ENCODE data around the gene MPPE1.

Gene MPPE1

GRCh38 chr18:11866329-11866728, 41.8 kb downstream of the MPPE1 start:
- in situ Hi-C loops (cut with MboI; ENCODE audit: low sequenced_read_pairs, unreplicated experiment) = no loop called here
- no peak for DNase-seq (ENCODE audit: low spot score)
- TF ChIP-seq, protein P1, sequence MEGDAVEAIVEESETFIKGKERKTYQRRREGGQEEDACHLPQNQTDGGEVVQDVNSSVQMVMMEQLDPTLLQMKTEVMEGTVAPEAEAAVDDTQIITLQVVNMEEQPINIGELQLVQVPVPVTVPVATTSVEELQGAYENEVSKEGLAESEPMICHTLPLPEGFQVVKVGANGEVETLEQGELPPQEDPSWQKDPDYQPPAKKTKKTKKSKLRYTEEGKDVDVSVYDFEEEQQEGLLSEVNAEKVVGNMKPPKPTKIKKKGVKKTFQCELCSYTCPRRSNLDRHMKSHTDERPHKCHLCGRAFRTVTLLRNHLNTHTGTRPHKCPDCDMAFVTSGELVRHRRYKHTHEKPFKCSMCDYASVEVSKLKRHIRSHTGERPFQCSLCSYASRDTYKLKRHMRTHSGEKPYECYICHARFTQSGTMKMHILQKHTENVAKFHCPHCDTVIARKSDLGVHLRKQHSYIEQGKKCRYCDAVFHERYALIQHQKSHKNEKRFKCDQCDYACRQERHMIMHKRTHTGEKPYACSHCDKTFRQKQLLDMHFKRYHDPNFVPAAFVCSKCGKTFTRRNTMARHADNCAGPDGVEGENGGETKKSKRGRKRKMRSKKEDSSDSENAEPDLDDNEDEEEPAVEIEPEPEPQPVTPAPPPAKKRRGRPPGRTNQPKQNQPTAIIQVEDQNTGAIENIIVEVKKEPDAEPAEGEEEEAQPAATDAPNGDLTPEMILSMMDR (IDR thresholded peaks at IDR 0.05; ENCODE audit: borderline replicate concordance, control extremely low read depth, extremely low read depth, insufficient read depth, missing control alignments) = no peak

- no peak for DNase-seq (ENCODE audit: low spot score)
- in situ Hi-C loops (cut with MboI; ENCODE audit: low sequenced_read_pairs, unreplicated experiment) = no loop called here
- TF ChIP-seq, protein P1 (IDR thresholded peaks at IDR 0.05; ENCODE audit: borderline replicate concordance, control extremely low read depth, extremely low read depth, insufficient read depth, missing control alignments) = no peak
Observed at GRCh38 chr18:11865071-11865470, 43.0 kb downstream of the MPPE1 start.

DNA sequence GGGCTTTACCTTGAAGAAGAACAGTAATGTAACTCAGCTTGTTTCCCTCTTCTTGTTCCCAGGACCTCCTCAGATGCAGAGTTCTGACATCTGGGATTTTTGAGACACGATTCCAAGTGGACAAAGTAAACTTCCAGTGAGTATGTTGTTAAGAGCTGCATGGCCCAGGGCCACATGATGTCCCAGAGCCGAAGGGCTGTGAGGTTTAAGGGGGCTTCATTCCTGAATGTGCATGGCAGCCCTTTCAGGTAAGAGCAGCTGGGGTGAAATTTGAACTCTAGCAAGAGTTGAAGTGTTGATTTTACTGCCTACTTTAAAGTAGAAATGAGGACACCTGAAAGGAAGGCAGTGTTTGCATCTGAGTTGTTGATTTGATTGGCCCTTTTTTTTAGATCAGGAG, 43.6 kb downstream of the MPPE1 start:
- in situ Hi-C loops (cut with MboI; ENCODE audit: low sequenced_read_pairs, unreplicated experiment) = no loop called here
- TF ChIP-seq, protein P1 (IDR thresholded peaks at IDR 0.05; ENCODE audit: borderline replicate concordance, control extremely low read depth, extremely low read depth, insufficient read depth, missing control alignments) = no peak
- DNase-seq (ENCODE audit: low spot score) = no peak

- DNase-seq (ENCODE audit: low spot score) = no peak
- TF ChIP-seq, protein P1 (IDR thresholded peaks at IDR 0.05; ENCODE audit: borderline replicate concordance, control extremely low read depth, extremely low read depth, insufficient read depth, missing control alignments) = no peak
- in situ Hi-C loops (cut with MboI; ENCODE audit: low sequenced_read_pairs, unreplicated experiment) = no loop called here
Observed at GRCh38 chr18:11862468-11863137, 45.5 kb downstream of the MPPE1 start.

DNA sequence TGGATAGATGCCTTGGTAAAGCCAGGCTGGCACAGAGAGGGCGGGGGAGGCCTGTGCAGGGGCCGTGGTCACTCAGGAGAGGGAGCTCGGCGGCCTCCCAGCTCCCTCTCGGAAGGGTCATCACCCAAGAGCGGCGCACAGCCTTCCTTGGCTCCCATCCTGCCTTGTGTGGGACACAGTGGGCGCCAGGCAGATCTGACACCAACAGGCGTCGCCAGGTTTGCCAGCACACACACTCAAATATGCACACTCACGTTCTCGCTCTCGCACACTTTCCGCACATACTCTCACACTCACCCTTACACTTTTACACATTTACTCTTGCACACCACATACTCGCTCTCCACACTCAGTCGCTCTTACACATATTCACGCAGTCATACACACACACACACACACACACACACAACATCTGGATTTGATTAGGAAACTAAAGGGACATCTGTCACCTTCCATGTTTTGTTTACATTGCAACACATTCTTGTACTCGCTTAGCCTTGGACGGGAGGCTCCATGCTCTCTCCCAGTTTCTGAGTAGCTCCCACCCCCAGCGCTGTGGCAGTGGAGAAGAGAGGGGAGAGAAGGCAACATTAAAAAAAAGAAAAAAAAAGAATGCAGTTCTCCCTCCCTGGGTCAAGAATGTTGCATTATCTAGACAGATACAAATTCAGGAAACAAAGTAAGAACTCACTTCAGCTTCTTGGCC, 46.4 kb downstream of the MPPE1 start:
- TF ChIP-seq, protein P1 (IDR thresholded peaks at IDR 0.05; ENCODE audit: borderline replicate concordance, control extremely low read depth, extremely low read depth, insufficient read depth, missing control alignments) = no peak
- DNase-seq (ENCODE audit: low spot score) = no peak

DNA sequence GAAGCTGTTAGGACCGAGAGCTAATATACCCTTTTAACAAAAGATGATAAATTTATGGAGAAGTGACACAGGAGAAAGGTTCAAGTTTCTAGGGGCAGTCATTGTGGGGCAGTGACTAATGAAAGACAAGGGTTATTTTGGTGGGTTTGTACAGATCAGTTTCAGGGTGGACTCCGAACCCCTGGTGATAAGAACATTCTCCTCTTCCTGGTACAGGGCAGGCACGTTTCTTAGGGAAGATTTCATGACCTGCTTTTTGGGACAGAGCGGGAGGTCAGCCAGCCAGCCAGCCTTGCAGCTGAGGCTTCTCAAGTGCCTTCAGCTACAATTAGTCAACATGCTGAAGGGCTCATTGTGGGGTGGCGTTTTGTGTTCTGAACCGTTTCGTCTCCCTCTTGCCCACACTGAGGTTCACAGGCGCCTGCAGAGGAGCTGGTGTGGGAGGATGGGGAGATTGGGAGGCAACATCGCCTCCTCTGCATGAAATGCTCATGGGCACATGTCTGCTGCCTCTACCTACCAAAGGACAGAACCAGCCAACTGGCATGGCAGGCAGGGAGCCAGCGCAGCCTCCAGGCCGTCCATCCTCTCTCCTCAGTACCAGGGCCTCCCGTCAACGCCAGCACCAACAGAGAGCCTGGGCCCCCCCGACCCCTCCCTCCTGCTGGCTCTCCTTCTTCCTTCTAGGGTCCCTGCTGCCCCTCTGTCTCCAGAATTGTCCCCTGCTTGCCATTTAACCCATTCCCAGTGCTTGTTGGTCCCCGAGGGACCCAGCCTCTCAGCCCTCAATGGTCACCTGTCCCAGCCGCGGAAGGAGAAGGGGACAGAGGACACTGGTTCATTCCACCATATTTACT, 47.3 kb downstream of the MPPE1 start:
- in situ Hi-C loops (cut with MboI; ENCODE audit: low sequenced_read_pairs, unreplicated experiment) = no loop called here
- TF ChIP-seq, protein P1 (IDR thresholded peaks at IDR 0.05; ENCODE audit: borderline replicate concordance, control extremely low read depth, extremely low read depth, insufficient read depth, missing control alignments) = no peak
- DNase-seq (ENCODE audit: low spot score) = no peak

More for the DNA sequence above, 46.4 kb downstream of the MPPE1 start:
- in situ Hi-C loops (cut with MboI; ENCODE audit: low sequenced_read_pairs, unreplicated experiment) = no loop called here

Data from GM13976 (cell line).